Naive thymus-derived CD4-positive, alpha-beta T cell (primary cell): ENCODE data around the gene OPN3. TPM values are rescaled to one million over a fixed set of nuclear protein-coding genes. Genes with fewer than 3 reads are reported as not detected.

Experiments
- ATAC-seq: fragments of 150-1000 bp; cut with Tn5 transposase; 2 replicates; pipeline ENCODE4 v1.10.0; 2021; ENCODE audit warnings: mild to moderate bottlenecking, moderate library complexity
- CTCF ChIA-PET: fragments of 350-600 bp; sonication (Branson Sonifier 250); formaldehyde crosslinking; loops from one replicate; lab custom pipeline; 2021; ENCODE audit warnings: antibody characterized with exemption; lab: Charles Lee
- POLR2A ChIA-PET: fragments of 350-600 bp; sonication (Branson Sonifier 250); formaldehyde crosslinking; loops from one replicate; lab custom pipeline; 2021; ENCODE audit warnings: antibody characterized with exemption, inconsistent platforms; lab: Charles Lee
- DNase-seq, 9 donors: peaks; one replicate each; pipeline versions ENCODE4 v3.0.0 to v3.0.0-alpha.2; 2020 to 2022; ENCODE audit warnings: mixed read lengths in 1 of 9
- H3K27ac ChIP-seq: one replicate; pipeline ENCODE4 v1.7.0; 2013; ENCODE audit warnings: mild to moderate bottlenecking, low read depth, low read length, moderate library complexity
- H3K27me3 ChIP-seq, 2 donors: one replicate each; pipeline ENCODE4 v1.7.0; 2013; ENCODE audit warnings: low read length in 2 of 2, mild to moderate bottlenecking in 2 of 2, moderate library complexity in 2 of 2; ENCODE audit not compliant: control insufficient read depth in 2 of 2, insufficient read depth in 2 of 2
- H3K36me3 ChIP-seq, 3 experiments: 1 replicate in 2 of 3; 2 replicates in 1 of 3; pipeline ENCODE4 v1.7.0; 2013; ENCODE audit warnings: low read length in 3 of 3, mild to moderate bottlenecking in 3 of 3, moderate library complexity in 1 of 3; ENCODE audit not compliant: insufficient read depth in 3 of 3, control insufficient read depth in 2 of 3
- H3K4me1 ChIP-seq, 2 donors: one replicate each; pipeline ENCODE4 v1.7.0; 2013; ENCODE audit warnings: low read length in 2 of 2, mild to moderate bottlenecking in 2 of 2, moderate library complexity in 1 of 2; ENCODE audit not compliant: control insufficient read depth in 2 of 2, insufficient read depth in 2 of 2
- H3K4me3 ChIP-seq: 2 replicates; pipeline ENCODE4 v1.7.0; 2013; ENCODE audit warnings: mild to moderate bottlenecking, low read length
- H3K9me3 ChIP-seq, 3 experiments: 1 replicate in 2 of 3; 2 replicates in 1 of 3; pipeline ENCODE4 v1.7.0; 2013; ENCODE audit warnings: low read length in 3 of 3; ENCODE audit not compliant: control insufficient read depth in 2 of 3
- H3K27ac Mint-ChIP-seq, 9 donors: one replicate each; pipeline ENCODE4 v1.8.0; 2020 to 2022; ENCODE audit warnings: mixed read lengths in 9 of 9, mild to moderate bottlenecking in 8 of 9, moderate library complexity in 5 of 9, inconsistent platforms in 2 of 9
- H3K27me3 Mint-ChIP-seq, 5 donors: one replicate each; pipeline ENCODE4 v1.8.0; 2021 to 2022; ENCODE audit warnings: mixed read lengths in 5 of 5, mild to moderate bottlenecking in 1 of 5
- H3K36me3 Mint-ChIP-seq, 5 donors: one replicate each; pipeline ENCODE4 v1.8.0; 2020 to 2022; ENCODE audit warnings: mixed read lengths in 5 of 5, mild to moderate bottlenecking in 3 of 5, inconsistent platforms in 1 of 5
- H3K4me1 Mint-ChIP-seq, 7 donors: one replicate each; pipeline ENCODE4 v1.8.0; 2020 to 2022; ENCODE audit warnings: mixed read lengths in 7 of 7, mild to moderate bottlenecking in 3 of 7, inconsistent platforms in 1 of 7
- H3K4me3 Mint-ChIP-seq, 10 donors: one replicate each; pipeline ENCODE4 v1.8.0; 2020 to 2022; ENCODE audit warnings: mild to moderate bottlenecking in 10 of 10, mixed read lengths in 10 of 10, moderate library complexity in 6 of 10, inconsistent platforms in 2 of 10
- H3K9me3 Mint-ChIP-seq, 11 donors: one replicate each; pipeline ENCODE4 v1.8.0; 2020 to 2022; ENCODE audit warnings: mixed read lengths in 11 of 11, mild to moderate bottlenecking in 4 of 11, inconsistent platforms in 1 of 11, moderate library complexity in 1 of 11
- intact Hi-C, 2 donors: fragments of 100-400 bp; cut with micrococcal nuclease; formaldehyde crosslinking; loops; one replicate each; pipeline ENCODE4 v1.15.1; 2023
- polyA plus RNA-seq, 2 donors: library from polyadenylated mRNA; unstranded; fragments of 300-500 nt; fragmentation: Illumina TruSeq; gene quantifications; one replicate each; pipeline ENCODE4 v1.2.3, GENCODE V29; 2021
- total RNA-seq, 6 experiments: library from RNA in 5 of 6; stranded (reverse) in 5 of 6; gene quantifications; 1 replicate in 5 of 6; 2 replicates in 1 of 6; pipeline ENCODE4 v1.2.3 and lab custom pipeline; 2021 to 2026

The OPN3 gene
- total and polyA plus RNA-seq, 7 experiments from 2014 or later, result 3.6 to 32.7 (median 10.9) TPM

DNA sequence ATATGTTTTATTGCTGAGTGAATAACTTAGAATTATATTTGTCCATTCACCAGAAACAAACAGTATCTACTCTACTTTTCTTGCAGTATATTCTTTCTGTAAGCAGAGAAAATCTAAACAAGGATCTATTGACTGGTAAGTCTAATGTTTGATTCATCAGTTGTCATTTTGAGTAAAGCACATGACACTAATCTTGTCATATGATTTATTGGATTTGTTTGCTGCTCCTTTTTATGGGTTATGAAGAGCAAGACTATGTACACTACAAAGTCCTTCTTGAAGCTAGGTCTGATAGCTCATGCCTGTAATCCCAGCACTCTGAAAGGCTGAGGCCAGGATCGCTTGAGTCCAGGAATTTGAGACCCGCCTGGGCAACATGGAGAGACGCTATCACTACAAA is 84.6 kb downstream of the OPN3 start:
- Histone ChIP-seq H3K27me3 (no peaks in the 10 kb centered on the region), H3K4me3 (no peak overlapping the region), H3K9me3 (no peaks in the 10 kb centered on the region), H3K4me1 (peaks cover 0 to 14% of the 10 kb centered on the region in 2 donors), H3K27ac (no peak overlapping the region), H3K36me3 (no peaks in the 10 kb centered on the region)
- H3K4me3 Mint-ChIP-seq, result no peak overlapping the region
- ChIA-PET POLR2A (no interaction called here), CTCF (no interaction called here)
- intact Hi-C loops, result no loop called here
- peaks cover 14 to 29% (median 22%) of the 10 kb centered on the region in 7 donors for H3K4me1 Mint-ChIP-seq
- H3K27ac Mint-ChIP-seq, result no peak overlapping the region
- no peaks in the 10 kb centered on the region for H3K27me3 Mint-ChIP-seq
- H3K9me3 Mint-ChIP-seq, result peaks cover 0 to 5% (median 0%) of the 10 kb centered on the region in 11 donors
- DNase-seq (no peak), ATAC-seq (no peak)
- H3K36me3 Mint-ChIP-seq, result peaks cover 0 to 5% (median 0%) of the 10 kb centered on the region in 5 donors

GRCh38 chr1:241553886-241554592 is 86.1 kb downstream of the OPN3 start:
- peaks cover 0 to 5% (median 0%) of the 10 kb centered on the region in 5 donors for H3K36me3 Mint-ChIP-seq
- peaks cover 14 to 33% (median 25%) of the 10 kb centered on the region in 7 donors for H3K4me1 Mint-ChIP-seq
- peak overlapping the region in 2 of 9 donors; percentile 18 to 64 for H3K27ac Mint-ChIP-seq
- no peak overlapping the region for H3K4me3 Mint-ChIP-seq
- H3K27me3 Mint-ChIP-seq, result no peaks in the 10 kb centered on the region
- H3K27ac ChIP-seq, result no peak overlapping the region
- H3K36me3 ChIP-seq, result no peaks in the 10 kb centered on the region
- no peaks in the 10 kb centered on the region for H3K9me3 ChIP-seq
- ChIA-PET CTCF (interaction anchor here (0.8 kb wide), 1 partner anchor 72 kb away, joined by 3 read pairs; no protein-coding TSS in a partner anchor), POLR2A (no interaction called here)
- peaks cover 0 to 5% (median 0%) of the 10 kb centered on the region in 11 donors for H3K9me3 Mint-ChIP-seq
- ATAC-seq, result no peak
- H3K4me1 ChIP-seq, result peaks cover 0 to 14% of the 10 kb centered on the region in 2 donors
- no peaks in the 10 kb centered on the region for H3K27me3 ChIP-seq
- intact Hi-C loops, result no loop called here
- H3K4me3 ChIP-seq, result no peak overlapping the region
- no peak for DNase-seq

DNA sequence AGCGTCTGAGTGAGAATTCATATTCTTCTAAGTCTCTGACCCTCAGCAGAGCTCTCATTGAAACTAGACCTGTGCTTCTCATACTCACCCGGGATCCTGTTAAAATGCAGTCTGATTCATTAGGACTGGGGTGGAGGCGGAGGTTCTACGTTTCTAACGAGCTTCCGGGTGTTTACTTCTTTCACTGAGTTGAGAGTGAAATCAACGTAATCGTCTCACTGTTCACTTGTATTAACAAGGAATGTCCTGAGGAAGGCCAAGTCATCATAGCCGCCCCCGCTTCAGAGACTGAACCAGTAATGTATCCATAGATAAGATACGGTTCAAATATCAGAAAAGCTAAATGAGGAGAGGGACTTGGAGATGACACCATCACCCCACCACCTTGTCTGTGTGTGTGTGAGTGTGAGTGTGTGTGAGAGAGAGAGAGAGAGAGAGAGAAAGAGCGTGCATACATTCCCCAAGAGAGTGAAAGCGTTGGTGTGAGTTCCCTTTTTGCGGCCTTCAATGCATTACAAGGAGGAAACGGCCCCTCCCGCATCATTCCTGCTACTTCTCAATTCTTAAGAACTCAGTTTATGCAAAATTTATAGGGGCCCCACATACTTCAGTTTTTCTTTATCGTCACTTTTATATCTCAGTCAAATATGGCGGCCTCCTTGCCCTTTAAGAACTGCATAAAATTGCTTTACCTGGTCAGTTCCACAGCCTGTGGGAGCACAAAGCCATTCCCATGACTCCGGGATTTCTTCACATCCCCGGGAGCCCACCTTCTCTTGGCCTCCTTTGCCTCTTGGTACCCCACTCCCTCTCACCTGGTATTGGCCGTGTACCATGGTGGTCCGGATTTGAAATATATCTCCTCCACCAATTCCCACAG is 88.2 kb downstream of the OPN3 start:
- intact Hi-C loops, result loop anchor here (1.0 to 2.0 kb wide), 8 partner anchors 20 to 1703 kb away; partner anchors contain the start of genes FH (in 2 of the 2), CEP170 (in 1 of the 2), CHML (in 1 of the 2) and KMO (in 1 of the 2)
- H3K9me3 ChIP-seq, result no peaks in the 10 kb centered on the region
- H3K4me1 ChIP-seq, result peaks cover 0 to 14% of the 10 kb centered on the region in 2 donors
- H3K27me3 ChIP-seq, result no peaks in the 10 kb centered on the region
- Mint-ChIP-seq H3K27ac (peak overlapping the region; percentile 93 to 98 (median 96)), H3K27me3 (peaks cover 0 to 5% (median 0%) of the 10 kb centered on the region in 5 donors), H3K36me3 (peaks cover 0 to 5% (median 0%) of the 10 kb centered on the region in 5 donors), H3K4me3 (peak overlapping the region; percentile 83 to 93 (median 88)), H3K9me3 (peaks cover 0 to 5% (median 0%) of the 10 kb centered on the region in 11 donors), H3K4me1 (peaks cover 14 to 36% (median 25%) of the 10 kb centered on the region in 7 donors)
- H3K27ac ChIP-seq, result peak overlapping the region; percentile 55
- no peaks in the 10 kb centered on the region for H3K36me3 ChIP-seq
- POLR2A ChIA-PET, result interaction anchor here (0.8 to 1.5 kb wide), 6 partner anchors 11 to 89 kb away, joined by 3 to 8 read pairs (median 5); partner anchors contain the start of genes CHML, FH, KMO and OPN3
- peak overlapping the region; percentile 49 for H3K4me3 ChIP-seq
- CTCF ChIA-PET, result interaction anchor here (0.6 to 1.2 kb wide), 3 partner anchors 11 to 445 kb away, joined by 3 to 5 read pairs (median 5); partner anchors contain the start of gene KMO
- ATAC-seq, result peak; percentile 91
- peak; percentile 25 to 72 (median 61) for DNase-seq

DNA sequence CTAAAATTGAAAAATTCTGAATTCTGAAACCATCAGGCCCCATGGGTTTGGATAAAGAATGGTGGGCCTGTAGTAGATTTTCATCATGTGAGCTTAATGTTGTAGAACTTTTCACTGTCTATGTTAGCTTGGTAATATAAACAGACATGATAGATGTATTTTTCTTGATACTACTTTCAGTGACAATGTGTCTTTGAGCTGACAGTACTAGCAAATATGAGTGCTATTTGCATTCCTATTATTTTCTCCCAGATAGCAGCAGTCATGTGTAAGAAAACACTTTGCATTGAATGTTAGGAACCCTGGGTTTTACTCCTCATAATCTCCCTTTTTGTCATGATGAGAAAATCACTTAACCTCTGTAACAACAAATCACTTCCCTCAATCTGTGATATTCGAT is 89.9 kb downstream of the OPN3 start:
- DNase-seq (no peak), ATAC-seq (no peak)
- POLR2A ChIA-PET, result interaction anchor here (0.6 kb wide), 1 partner anchor 126 kb away, joined by 7 read pairs; no protein-coding TSS in a partner anchor
- Mint-ChIP-seq H3K4me1 (peaks cover 14 to 36% (median 25%) of the 10 kb centered on the region in 7 donors), H3K9me3 (peaks cover 0 to 7% (median 0%) of the 10 kb centered on the region in 11 donors), H3K36me3 (peaks cover 0 to 5% (median 0%) of the 10 kb centered on the region in 5 donors), H3K4me3 (no peak overlapping the region), H3K27ac (peak overlapping the region in 7 of 9 donors; percentile 94 to 98 (median 96)), H3K27me3 (peaks cover 0 to 16% (median 5%) of the 10 kb centered on the region in 5 donors)
- peaks cover 0 to 14% of the 10 kb centered on the region in 2 donors for H3K4me1 ChIP-seq
- no peaks in the 10 kb centered on the region for H3K36me3 ChIP-seq
- no peak overlapping the region for H3K27ac ChIP-seq
- CTCF ChIA-PET, result interaction anchor here (1.0 kb wide), 1 partner anchor 21 kb away, joined by 4 read pairs; no protein-coding TSS in a partner anchor
- H3K4me3 ChIP-seq, result no peak overlapping the region
- intact Hi-C loops, result loop anchor here (2.0 kb wide), 2 partner anchors 32 to 126 kb away; partner anchors contain the start of gene FH (in 1 of the 2)
- no peaks in the 10 kb centered on the region for H3K27me3 ChIP-seq
- H3K9me3 ChIP-seq, result no peaks in the 10 kb centered on the region

- peaks cover 0 to 16% (median 5%) of the 10 kb centered on the region in 5 donors for H3K27me3 Mint-ChIP-seq
- H3K9me3 ChIP-seq, result no peaks in the 10 kb centered on the region
- DNase-seq, result no peak
- POLR2A ChIA-PET, result no interaction called here
- H3K4me1 ChIP-seq, result peaks cover 0 to 14% of the 10 kb centered on the region in 2 donors
- H3K36me3 Mint-ChIP-seq, result peaks cover 0 to 5% (median 0%) of the 10 kb centered on the region in 5 donors
- H3K36me3 ChIP-seq, result no peaks in the 10 kb centered on the region
- H3K4me3 ChIP-seq, result no peak overlapping the region
- intact Hi-C loops, result no loop called here
- H3K27ac Mint-ChIP-seq, result no peak overlapping the region
- H3K4me1 Mint-ChIP-seq, result peaks cover 14 to 32% (median 25%) of the 10 kb centered on the region in 7 donors
- no peak for ATAC-seq
- peaks cover 0 to 7% (median 0%) of the 10 kb centered on the region in 11 donors for H3K9me3 Mint-ChIP-seq
- CTCF ChIA-PET, result no interaction called here
- H3K27ac ChIP-seq, result no peak overlapping the region
- H3K4me3 Mint-ChIP-seq, result no peak overlapping the region
- H3K27me3 ChIP-seq, result peaks cover 0 to 3% of the 10 kb centered on the region in 2 donors
Observed at GRCh38 chr1:241548008-241548407, 92.2 kb downstream of the OPN3 start.
